ENCODE data around the gene TSPAN1.

DNA sequence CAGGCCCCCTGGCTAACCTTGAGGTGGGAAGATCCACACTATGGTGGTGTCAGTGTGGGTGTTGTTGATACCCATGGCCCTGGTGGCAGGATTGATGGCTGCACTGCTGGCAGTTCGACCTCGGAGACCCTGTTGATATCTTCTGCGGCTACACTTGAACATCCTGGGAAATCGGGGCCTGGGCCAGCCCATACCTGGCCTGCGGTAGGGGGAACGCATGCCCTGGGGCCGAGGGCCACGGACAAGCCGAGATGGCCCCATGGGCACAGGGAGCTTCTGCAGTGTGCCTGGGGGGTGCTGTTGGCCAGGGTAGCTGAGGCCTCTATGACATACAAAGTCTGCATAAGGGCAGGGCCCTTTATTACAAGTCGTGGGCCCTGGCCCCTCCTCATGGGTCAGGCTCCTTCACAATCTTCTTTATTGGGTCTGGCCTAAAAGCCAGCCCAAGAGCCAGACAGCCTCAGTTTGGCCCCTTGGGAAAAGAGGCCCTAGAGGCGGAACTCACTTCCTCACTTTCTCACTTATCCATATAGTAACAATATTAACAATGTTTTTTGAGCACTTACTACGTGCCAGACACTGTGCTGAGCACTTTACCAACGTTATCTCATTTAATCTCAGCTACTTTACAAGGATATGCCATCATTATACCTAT is 1.5 kb downstream of the TSPAN1 start, which contains the start of gene P3R3URF:
- TF ChIP-seq JUND (IDR thresholded peaks at IDR 0.05) (no peak), YY1 (IDR thresholded peaks at IDR 0.05) (no peak), EGR1 (IDR thresholded peaks at IDR 0.05; ENCODE audit: low read depth in 2 of 2) (no peak), SP1 (IDR thresholded peaks at IDR 0.05) (no peak), RAD21 (IDR thresholded peaks at IDR 0.05) (no peak), RXRA (IDR thresholded peaks at IDR 0.05) (no peak), TAF1 (conservative IDR thresholded peaks at IDR 0.05) (no peak)
- TF ChIP-seq, protein P1, sequence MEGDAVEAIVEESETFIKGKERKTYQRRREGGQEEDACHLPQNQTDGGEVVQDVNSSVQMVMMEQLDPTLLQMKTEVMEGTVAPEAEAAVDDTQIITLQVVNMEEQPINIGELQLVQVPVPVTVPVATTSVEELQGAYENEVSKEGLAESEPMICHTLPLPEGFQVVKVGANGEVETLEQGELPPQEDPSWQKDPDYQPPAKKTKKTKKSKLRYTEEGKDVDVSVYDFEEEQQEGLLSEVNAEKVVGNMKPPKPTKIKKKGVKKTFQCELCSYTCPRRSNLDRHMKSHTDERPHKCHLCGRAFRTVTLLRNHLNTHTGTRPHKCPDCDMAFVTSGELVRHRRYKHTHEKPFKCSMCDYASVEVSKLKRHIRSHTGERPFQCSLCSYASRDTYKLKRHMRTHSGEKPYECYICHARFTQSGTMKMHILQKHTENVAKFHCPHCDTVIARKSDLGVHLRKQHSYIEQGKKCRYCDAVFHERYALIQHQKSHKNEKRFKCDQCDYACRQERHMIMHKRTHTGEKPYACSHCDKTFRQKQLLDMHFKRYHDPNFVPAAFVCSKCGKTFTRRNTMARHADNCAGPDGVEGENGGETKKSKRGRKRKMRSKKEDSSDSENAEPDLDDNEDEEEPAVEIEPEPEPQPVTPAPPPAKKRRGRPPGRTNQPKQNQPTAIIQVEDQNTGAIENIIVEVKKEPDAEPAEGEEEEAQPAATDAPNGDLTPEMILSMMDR (IDR thresholded peaks at IDR 0.05; ENCODE audit: low read depth, low read length, missing input control): no peak
- TF ChIP-seq, protein P2, sequence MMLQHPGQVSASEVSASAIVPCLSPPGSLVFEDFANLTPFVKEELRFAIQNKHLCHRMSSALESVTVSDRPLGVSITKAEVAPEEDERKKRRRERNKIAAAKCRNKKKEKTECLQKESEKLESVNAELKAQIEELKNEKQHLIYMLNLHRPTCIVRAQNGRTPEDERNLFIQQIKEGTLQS (IDR thresholded peaks at IDR 0.05): no peak
- TF ChIP-seq, protein P3, sequence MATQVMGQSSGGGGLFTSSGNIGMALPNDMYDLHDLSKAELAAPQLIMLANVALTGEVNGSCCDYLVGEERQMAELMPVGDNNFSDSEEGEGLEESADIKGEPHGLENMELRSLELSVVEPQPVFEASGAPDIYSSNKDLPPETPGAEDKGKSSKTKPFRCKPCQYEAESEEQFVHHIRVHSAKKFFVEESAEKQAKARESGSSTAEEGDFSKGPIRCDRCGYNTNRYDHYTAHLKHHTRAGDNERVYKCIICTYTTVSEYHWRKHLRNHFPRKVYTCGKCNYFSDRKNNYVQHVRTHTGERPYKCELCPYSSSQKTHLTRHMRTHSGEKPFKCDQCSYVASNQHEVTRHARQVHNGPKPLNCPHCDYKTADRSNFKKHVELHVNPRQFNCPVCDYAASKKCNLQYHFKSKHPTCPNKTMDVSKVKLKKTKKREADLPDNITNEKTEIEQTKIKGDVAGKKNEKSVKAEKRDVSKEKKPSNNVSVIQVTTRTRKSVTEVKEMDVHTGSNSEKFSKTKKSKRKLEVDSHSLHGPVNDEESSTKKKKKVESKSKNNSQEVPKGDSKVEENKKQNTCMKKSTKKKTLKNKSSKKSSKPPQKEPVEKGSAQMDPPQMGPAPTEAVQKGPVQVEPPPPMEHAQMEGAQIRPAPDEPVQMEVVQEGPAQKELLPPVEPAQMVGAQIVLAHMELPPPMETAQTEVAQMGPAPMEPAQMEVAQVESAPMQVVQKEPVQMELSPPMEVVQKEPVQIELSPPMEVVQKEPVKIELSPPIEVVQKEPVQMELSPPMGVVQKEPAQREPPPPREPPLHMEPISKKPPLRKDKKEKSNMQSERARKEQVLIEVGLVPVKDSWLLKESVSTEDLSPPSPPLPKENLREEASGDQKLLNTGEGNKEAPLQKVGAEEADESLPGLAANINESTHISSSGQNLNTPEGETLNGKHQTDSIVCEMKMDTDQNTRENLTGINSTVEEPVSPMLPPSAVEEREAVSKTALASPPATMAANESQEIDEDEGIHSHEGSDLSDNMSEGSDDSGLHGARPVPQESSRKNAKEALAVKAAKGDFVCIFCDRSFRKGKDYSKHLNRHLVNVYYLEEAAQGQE (IDR thresholded peaks at IDR 0.05): no peak
- TF ChIP-seq, protein P4, sequence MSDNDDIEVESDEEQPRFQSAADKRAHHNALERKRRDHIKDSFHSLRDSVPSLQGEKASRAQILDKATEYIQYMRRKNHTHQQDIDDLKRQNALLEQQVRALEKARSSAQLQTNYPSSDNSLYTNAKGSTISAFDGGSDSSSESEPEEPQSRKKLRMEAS (IDR thresholded peaks at IDR 0.05): no peak

Data from liver (tissue), 3 donors.